ENCODE data around the gene ZER1.
A peak's percentile ranks its signal among the peaks of the same experiment; 100 is the strongest.
"Not testable (repeated sequence)": the region's sequence is repeated elsewhere in the genome, so short reads cannot be mapped to it uniquely, and the experiment has no call there.

The ZER1 gene

GRCh38 chr9:128718047-128718446 lies 53.7 kb downstream of the ZER1 start:
- no peak for DNase-seq (ENCODE audit: low read depth in 1 of 2, low spot score in 1 of 2)

- DNase-seq (ENCODE audit: low read depth in 1 of 2, low spot score in 1 of 2) = no peak
Observed at GRCh38 chr9:128716581-128717254, 55.0 kb downstream of the ZER1 start.

DNA sequence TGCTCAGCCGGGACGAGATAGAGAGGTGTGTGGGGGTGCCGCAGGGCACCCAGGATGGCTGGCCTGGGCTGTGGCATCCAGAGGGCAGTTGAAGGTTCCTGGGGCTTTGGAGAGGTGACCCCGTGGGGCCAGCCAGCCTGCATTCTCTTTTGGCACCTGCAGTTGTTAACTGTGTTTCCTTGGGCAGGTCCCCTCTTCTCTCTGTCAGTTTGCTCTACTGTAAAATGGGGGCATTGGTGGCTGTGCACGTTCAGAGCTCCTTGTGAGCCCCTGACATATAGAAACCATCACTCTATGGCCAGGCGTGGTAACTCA lies 56.3 kb downstream of the ZER1 start:
- DNase-seq (ENCODE audit: low read depth in 1 of 2, low spot score in 1 of 2) = no peak

DNA sequence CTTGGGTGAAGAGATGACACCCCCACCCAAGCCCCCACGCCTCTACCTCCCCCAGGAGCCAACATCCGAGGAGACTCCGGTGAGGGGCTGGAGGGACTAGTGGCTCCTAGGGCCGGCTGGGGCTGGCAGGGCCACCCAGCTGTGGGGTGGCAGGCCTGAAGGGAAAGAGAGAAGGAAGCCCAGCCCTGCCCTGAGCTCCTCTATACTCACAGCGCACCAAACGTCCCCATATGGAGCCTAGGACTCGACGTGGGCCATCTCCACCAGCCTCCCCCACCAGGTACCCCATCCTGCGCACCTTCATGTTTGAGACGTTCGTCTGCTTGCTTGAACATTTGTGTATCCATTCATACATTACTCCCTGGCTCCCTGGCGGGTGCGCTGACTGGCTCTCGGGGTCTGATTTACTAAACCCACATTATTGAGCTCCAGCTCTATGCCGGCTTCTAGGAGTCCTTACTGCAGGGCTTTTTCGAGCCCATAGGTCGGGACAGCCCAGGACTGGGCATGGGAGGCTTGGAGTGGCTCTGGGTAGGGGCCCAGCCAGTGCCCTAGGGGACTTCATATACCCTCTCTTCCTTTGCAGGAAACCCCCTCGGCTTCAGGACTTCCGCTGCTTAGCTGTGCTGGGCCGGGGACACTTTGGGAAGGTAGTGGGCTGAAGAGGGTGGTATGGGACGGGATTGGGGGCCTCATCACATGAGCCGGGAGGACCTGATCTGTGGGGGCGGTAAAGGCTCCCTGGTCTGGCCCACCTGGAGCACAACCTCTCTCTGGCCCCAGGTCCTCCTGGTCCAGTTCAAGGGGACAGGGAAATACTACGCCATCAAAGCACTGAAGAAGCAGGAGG lies 56.9 kb downstream of the ZER1 start:
- DNase-seq (ENCODE audit: low read depth in 1 of 2, low spot score in 1 of 2) = no peak

- DNase-seq (ENCODE audit: low read depth in 1 of 2, low spot score in 1 of 2) = no peak
Observed at GRCh38 chr9:128713941-128714573, 57.7 kb downstream of the ZER1 start.

GRCh38 chr9:128713411-128713780 lies 58.3 kb downstream of the ZER1 start:
- no peak for DNase-seq (ENCODE audit: low read depth in 1 of 2, low spot score in 1 of 2)

DNA sequence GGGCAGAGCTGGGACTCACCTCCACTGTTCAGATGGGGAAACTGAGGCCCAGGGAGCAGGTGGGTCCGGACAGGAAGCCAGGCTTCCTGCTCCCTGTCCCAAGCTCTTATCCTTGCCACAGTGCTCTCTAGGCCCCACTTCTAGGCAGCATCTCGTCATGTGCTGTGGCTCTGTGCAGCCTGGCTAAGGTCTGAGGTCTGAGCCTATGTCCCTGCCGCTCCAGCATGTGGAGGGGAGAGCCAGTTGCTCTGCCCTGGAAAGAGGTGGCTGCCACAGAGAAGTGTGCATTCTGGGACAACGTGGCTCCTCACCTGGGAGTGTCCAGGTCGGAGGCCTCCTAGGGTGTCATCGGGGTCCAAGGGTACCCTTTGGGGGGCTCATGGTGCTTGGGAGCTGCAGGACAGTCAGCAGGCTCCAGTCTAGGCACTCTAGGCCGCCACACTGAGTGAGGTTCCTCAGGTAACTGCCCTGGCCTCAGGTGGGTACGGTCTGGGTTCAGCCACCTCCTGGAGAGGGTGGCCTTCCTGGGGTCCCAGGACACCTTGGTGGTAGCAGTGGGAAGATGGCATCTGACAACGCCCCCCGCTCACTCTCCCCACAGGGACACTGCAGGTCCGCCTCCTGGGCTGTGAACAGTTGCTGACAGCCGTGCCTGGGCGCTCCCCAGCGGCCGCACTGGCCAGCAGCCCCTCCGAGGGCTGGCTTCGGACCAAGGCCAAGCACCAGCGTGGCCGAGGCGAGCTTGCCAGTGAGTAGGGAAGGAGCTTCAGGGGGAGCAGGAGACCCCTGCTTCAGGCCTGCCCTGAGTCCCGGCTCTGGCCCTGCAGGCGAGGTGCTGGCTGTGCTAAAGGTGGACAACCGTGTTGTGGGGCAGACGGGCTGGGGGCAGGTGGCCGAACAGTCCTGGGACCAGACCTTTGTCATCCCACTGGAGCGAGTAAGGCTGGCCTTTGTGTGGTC lies 59.0 kb downstream of the ZER1 start:
- no peak for DNase-seq (ENCODE audit: low read depth in 1 of 2, low spot score in 1 of 2)

DNA sequence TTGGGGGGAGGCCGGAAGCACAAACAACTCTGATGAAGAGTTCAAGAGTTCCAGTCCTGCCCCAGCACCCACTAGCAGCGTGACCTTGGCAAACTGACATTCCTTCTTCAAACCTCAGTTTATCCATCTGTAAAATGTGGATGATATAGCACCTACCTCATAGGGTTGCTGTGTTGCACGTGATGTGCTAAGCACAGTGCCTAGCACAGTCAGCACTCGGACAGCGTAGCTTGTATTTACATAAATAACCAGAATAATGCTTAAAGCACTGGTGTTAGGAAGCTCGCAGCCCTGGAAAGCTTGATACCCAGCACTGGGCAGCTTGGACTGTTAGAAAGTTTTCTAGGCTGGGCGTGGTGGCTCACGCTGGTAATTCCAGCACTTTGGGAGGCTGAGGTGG lies 64.3 kb downstream of the ZER1 start:
- DNase-seq (ENCODE audit: low read depth in 1 of 2, low spot score in 1 of 2) = no peak

DNA sequence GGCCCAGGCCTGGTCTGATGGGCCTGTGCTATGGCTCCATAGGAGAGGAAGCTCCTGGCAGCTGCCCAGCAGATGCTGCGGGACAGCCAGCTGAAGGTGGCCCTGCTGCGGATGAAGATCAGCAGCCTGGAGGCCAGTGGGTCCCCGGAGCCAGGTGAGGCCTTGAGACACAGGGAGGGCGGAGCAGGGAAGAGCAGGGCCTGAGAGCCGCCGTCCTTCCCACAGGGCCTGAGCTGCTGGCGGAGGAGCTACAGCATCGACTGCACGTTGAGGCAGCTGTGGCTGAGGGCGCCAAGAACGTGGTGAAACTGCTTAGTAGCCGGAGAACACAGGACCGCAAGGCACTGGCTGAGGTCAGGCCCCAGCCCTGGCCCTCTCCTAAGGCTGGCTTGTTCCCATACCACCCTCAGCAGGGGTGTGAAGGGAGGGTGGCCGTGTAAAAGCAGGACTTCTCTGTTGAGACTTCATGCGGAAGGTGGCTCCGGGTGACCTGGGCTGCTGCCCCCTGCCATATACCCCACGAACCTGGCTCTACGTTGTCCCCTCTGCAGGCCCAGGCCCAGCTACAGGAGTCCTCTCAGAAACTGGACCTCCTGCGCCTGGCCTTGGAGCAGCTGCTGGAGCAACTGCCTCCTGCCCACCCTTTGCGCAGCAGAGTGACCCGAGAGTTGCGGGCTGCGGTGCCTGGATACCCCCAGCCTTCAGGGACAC lies 64.9 kb downstream of the ZER1 start:
- DNase-seq (ENCODE audit: low read depth in 1 of 2, low spot score in 1 of 2) = no peak

- no peak for DNase-seq (ENCODE audit: low read depth in 1 of 2, low spot score in 1 of 2)
Observed at GRCh38 chr9:128706045-128706444, 65.7 kb downstream of the ZER1 start.

DNA sequence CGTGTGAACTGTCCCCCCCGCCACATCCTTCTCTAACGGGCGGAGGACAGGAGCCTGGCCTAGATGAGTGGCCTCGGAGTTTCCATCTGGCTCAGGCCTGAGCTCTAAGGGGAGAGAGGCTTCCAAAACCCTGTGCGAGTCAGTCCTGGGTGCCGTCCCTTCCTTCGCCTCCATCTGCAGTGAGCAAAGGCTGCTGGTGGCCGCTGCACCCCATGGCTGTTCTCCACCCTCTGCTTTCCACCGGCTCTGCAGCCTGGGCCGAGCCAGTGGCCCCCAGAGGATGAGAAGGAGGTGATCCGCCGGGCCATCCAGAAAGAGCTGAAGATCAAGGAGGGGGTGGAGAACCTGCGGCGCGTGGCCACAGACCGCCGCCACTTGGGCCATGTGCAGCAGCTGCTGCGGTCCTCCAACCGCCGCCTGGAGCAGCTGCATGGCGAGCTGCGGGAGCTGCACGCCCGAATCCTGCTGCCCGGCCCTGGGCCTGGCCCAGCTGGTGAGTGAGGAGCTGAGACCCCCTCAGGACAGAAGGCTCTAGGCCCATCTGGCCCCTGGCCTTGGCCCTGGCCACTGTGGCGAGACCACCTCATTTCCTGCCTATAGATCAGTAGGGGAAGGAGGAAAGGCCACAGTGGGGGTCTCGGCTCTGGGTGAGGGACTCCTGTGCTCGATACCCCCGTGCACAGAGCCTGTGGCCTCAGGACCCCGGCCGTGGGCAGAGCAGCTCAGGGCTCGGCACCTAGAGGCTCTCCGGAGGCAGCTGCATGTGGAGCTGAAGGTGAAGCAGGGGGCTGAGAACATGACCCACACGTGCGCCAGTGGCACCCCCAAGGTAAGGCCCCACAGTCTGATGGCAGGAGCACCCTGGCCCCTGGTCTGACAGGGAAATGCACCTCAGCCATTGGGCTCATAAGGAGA lies 66.4 kb downstream of the ZER1 start:
- DNase-seq (ENCODE audit: low read depth in 1 of 2, low spot score in 1 of 2) = no peak

- no peak for DNase-seq (ENCODE audit: low read depth in 1 of 2, low spot score in 1 of 2)
Observed at GRCh38 chr9:128704356-128704670, 67.4 kb downstream of the ZER1 start.

- DNase-seq (ENCODE audit: low read depth in 1 of 2, low spot score in 1 of 2) = no peak
Observed at GRCh38 chr9:128703616-128704355, 67.9 kb downstream of the ZER1 start.

DNA sequence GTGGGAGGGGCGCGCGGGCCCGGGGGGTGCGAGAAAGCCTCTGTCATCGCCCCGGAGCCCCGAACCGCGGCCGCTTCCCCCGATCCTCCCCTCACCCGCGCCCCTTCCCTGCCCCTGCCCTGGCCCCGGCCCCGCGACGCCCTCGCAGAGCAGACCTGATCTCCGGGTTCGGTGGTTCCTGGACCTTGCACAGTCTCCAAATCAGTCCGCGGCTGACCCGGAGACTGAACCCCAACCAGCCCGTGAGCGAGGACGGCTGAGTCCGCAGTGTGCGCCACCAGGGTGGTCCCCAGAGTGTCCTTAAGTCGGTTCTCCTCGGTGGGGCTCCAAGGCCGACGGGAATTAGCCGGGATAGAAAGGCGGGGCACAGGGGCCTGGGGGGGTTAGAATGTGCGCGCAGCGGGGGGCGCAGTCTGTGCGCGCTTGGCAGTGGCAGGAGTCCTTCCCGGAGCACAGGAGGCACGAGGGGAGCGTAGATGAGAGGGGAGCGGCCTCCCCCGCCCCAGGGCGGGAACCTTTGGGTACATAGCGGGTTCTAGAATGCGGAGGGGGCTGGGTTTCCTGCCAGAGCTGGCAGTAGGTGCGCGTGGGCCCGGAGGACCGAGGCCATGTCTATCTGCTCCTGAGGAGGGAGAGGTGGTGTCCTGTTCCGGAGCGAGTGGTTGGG lies 68.6 kb downstream of the ZER1 start:
- DNase-seq (ENCODE audit: low read depth in 1 of 2, low spot score in 1 of 2) = peak in 1 of 2 donors; percentile 27

- peak; percentile 73 to 81 for DNase-seq (ENCODE audit: low read depth in 1 of 2, low spot score in 1 of 2)
Observed at GRCh38 chr9:128702445-128702948, 69.2 kb downstream of the ZER1 start, which contains the start of gene PKN3. Gene PKN3 (plus strand): TSS chr9:128702503. CDS start chr9:128702916, 413 bp downstream.

GRCh38 chr9:128701227-128701854 lies 70.4 kb downstream of the ZER1 start:
- no peak for DNase-seq (ENCODE audit: low read depth in 1 of 2, low spot score in 1 of 2)

DNA sequence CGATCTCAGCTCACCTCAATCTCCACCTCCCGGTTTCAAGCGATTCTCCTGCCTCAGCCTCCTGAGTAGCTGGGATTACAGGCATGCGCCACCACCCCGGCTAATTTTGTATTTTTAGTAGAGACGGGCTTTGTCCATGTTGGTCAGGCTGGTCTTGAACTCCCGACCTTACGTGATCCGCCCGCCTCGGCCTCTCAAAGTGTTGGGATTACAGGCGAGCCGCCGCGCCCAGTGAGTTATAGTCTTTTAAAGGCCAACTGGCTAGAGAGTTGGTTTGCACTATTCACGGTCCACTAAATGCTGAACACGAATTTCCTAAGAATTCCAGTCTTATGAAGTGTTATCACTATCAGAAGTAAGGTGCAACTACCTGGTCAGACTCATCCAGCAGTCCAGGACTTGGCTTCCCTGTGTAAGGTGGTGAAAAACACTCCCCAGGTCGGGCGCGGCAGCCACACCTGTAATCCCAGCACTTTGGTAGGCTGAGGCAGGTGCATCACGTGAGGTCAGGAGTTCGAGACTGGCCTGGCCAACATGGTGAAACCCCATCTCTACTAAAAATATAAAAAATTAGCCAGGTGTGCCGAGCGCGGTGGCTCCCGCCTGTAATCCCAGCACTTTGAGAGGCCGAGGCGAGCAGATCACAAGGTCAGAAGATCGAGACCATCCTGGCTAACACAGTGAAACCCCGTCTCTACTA lies 72.5 kb downstream of the ZER1 start:
- not testable (repeated sequence) for DNase-seq (ENCODE audit: low read depth in 1 of 2, low spot score in 1 of 2)

All from stimulated activated CD4-positive, alpha-beta T cell treated with anti-CD3 and anti-CD28 coated beads, Interleukin-15, amount 100 ng/mL, for 1 hour (primary cell).